Ovary (tissue), 3 donors: ENCODE measurements around the gene RNPEP.

Experiments
- EP300 ChIP-seq: sonication (generic); formaldehyde crosslinking; IDR thresholded peaks from one replicate; pipeline ENCODE4 v1.6.1; 2017; ENCODE audit warnings: antibody characterized with exemption
- POLR2A ChIP-seq: fragments of 450-650 bp; IDR thresholded peaks from one replicate; pipeline ENCODE4 v1.6.1; 2017; ENCODE audit warnings: antibody characterized with exemption, mild to moderate bottlenecking, moderate library complexity
- TF ChIP-seq, protein P1 (sequence below), 3 donors: fragments of 450-650 bp in 2 of 3; fragments of 200-600 bp in 1 of 3; IDR thresholded peaks; one replicate each; pipeline versions ENCODE4 v1.5.1 to v1.8.0; 2016 to 2022; ENCODE audit warnings: antibody characterized with exemption in 3 of 3, mild to moderate bottlenecking in 1 of 3
- donor health status: DM: no; HTN: no; CAD: no.

DNA sequence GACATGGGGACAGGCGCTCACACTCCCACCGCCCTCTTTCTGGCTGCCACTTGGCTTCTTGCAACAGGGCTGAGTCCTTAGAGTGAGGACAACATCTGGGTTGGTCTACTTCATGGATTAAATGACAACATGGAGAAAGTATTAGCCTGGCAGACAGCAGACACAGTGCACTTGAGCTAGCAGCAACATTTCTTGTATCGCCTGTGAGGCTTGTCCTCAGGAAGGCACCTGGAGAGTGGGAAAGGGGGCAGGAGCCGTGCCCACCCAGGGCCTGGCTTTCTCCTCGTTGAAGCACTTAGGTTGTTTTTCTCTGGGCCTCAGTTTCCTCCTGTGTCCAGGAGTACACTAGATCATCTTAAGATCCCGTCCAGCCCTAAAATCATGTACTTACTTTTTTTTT, 31.6 kb downstream of the RNPEP start:
- TF ChIP-seq, protein P1, sequence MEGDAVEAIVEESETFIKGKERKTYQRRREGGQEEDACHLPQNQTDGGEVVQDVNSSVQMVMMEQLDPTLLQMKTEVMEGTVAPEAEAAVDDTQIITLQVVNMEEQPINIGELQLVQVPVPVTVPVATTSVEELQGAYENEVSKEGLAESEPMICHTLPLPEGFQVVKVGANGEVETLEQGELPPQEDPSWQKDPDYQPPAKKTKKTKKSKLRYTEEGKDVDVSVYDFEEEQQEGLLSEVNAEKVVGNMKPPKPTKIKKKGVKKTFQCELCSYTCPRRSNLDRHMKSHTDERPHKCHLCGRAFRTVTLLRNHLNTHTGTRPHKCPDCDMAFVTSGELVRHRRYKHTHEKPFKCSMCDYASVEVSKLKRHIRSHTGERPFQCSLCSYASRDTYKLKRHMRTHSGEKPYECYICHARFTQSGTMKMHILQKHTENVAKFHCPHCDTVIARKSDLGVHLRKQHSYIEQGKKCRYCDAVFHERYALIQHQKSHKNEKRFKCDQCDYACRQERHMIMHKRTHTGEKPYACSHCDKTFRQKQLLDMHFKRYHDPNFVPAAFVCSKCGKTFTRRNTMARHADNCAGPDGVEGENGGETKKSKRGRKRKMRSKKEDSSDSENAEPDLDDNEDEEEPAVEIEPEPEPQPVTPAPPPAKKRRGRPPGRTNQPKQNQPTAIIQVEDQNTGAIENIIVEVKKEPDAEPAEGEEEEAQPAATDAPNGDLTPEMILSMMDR (IDR thresholded peaks at IDR 0.05): no peak
- TF ChIP-seq POLR2A: no peak
- no peak for TF ChIP-seq EP300
